ENCODE results near the gene PAQR8. TPM values are rescaled to one million over a fixed set of nuclear protein-coding genes. Genes with fewer than 3 reads are reported as not detected.

Gene PAQR8
- total and polyA plus RNA-seq, 4 donors = 0.43 to 3.3 (median 0.74) TPM

DNA sequence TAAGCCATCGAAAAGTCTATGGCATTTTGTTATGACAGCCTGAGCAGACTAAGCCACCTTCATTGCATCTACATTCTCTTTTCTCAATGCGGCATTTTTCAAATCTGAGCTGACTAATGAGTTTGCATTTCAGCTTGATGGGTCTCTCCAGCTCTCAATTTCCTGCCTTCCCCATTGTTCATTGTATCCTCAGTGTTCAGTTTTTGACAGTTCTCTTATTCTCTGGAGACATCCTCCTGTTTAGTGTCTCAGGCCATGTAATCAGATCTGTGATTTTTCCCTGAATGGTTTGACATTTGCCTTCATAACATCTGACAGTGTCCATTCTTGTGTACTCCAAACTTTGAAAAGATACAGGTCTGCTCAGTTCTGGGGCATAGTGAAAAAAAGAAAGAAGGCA lies 49.5 kb upstream of the PAQR8 start (continued):
- TF ChIP-seq, protein P1, sequence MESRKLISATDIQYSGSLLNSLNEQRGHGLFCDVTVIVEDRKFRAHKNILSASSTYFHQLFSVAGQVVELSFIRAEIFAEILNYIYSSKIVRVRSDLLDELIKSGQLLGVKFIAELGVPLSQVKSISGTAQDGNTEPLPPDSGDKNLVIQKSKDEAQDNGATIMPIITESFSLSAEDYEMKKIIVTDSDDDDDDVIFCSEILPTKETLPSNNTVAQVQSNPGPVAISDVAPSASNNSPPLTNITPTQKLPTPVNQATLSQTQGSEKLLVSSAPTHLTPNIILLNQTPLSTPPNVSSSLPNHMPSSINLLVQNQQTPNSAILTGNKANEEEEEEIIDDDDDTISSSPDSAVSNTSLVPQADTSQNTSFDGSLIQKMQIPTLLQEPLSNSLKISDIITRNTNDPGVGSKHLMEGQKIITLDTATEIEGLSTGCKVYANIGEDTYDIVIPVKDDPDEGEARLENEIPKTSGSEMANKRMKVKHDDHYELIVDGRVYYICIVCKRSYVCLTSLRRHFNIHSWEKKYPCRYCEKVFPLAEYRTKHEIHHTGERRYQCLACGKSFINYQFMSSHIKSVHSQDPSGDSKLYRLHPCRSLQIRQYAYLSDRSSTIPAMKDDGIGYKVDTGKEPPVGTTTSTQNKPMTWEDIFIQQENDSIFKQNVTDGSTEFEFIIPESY (IDR thresholded peaks at IDR 0.05) = no peak
- TF ChIP-seq YY1 (IDR thresholded peaks at IDR 0.05) (no peak), SP1 (IDR thresholded peaks at IDR 0.05) (no peak), EGR1 (IDR thresholded peaks at IDR 0.05; ENCODE audit: low read depth in 2 of 2) (no peak), RAD21 (IDR thresholded peaks at IDR 0.05) (no peak), HNF4A (conservative IDR thresholded peaks at IDR 0.05) (no peak), FOXA1 (IDR thresholded peaks at IDR 0.05) (no peak)

DNA sequence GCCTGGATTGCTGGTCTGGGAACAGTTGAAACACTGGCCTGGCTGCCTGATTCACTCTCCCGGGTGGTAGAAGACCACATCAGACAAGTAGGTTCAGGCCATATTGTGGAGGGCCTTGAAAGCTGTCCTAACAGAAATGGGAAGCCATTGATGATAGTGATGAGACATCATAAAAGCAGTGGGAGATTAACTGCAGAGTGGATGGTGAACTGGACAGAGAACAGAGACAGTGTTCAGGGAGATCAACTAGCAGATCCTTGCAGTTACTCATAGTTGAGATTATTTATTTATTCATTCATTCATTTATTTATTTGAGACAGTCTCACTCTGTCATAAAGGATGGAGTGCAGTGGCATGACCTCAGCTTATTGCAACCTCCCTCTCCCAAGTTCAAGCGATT lies 47.2 kb upstream of the PAQR8 start:
- H3K27me3 ChIP-seq (ENCODE audit: control insufficient read depth in 4 of 4, insufficient read depth in 4 of 4, low read length in 3 of 4) = no peaks in the 10 kb centered on the region
- DNase-seq (ENCODE audit: low spot score) = no peak
- no peak for TF ChIP-seq EGR1 (IDR thresholded peaks at IDR 0.05; ENCODE audit: low read depth in 2 of 2)
- TF ChIP-seq FOXA1 (IDR thresholded peaks at IDR 0.05) = no peak
- no peak for TF ChIP-seq NR2F2 (IDR thresholded peaks at IDR 0.05)
- TF ChIP-seq, protein P2, sequence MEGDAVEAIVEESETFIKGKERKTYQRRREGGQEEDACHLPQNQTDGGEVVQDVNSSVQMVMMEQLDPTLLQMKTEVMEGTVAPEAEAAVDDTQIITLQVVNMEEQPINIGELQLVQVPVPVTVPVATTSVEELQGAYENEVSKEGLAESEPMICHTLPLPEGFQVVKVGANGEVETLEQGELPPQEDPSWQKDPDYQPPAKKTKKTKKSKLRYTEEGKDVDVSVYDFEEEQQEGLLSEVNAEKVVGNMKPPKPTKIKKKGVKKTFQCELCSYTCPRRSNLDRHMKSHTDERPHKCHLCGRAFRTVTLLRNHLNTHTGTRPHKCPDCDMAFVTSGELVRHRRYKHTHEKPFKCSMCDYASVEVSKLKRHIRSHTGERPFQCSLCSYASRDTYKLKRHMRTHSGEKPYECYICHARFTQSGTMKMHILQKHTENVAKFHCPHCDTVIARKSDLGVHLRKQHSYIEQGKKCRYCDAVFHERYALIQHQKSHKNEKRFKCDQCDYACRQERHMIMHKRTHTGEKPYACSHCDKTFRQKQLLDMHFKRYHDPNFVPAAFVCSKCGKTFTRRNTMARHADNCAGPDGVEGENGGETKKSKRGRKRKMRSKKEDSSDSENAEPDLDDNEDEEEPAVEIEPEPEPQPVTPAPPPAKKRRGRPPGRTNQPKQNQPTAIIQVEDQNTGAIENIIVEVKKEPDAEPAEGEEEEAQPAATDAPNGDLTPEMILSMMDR (IDR thresholded peaks at IDR 0.05; ENCODE audit: low read depth, low read length, missing input control) = no peak
- TF ChIP-seq RXRA (IDR thresholded peaks at IDR 0.05) = no peak
- TF ChIP-seq RAD21 (IDR thresholded peaks at IDR 0.05) = no peak
- TF ChIP-seq SP1 (IDR thresholded peaks at IDR 0.05) = no peak
- TF ChIP-seq, protein P3, sequence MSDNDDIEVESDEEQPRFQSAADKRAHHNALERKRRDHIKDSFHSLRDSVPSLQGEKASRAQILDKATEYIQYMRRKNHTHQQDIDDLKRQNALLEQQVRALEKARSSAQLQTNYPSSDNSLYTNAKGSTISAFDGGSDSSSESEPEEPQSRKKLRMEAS (IDR thresholded peaks at IDR 0.05) = no peak
- TF ChIP-seq TAF1 (conservative IDR thresholded peaks at IDR 0.05) = no peak
- TF ChIP-seq YY1 (IDR thresholded peaks at IDR 0.05) = no peak
- no peak for TF ChIP-seq JUND (IDR thresholded peaks at IDR 0.05)
- no peak for TF ChIP-seq HNF4A (conservative IDR thresholded peaks at IDR 0.05)
- TF ChIP-seq, protein P1 (IDR thresholded peaks at IDR 0.05) = no peak
- no peak for TF ChIP-seq HNF4G (IDR thresholded peaks at IDR 0.05)
- TF ChIP-seq, protein P4, sequence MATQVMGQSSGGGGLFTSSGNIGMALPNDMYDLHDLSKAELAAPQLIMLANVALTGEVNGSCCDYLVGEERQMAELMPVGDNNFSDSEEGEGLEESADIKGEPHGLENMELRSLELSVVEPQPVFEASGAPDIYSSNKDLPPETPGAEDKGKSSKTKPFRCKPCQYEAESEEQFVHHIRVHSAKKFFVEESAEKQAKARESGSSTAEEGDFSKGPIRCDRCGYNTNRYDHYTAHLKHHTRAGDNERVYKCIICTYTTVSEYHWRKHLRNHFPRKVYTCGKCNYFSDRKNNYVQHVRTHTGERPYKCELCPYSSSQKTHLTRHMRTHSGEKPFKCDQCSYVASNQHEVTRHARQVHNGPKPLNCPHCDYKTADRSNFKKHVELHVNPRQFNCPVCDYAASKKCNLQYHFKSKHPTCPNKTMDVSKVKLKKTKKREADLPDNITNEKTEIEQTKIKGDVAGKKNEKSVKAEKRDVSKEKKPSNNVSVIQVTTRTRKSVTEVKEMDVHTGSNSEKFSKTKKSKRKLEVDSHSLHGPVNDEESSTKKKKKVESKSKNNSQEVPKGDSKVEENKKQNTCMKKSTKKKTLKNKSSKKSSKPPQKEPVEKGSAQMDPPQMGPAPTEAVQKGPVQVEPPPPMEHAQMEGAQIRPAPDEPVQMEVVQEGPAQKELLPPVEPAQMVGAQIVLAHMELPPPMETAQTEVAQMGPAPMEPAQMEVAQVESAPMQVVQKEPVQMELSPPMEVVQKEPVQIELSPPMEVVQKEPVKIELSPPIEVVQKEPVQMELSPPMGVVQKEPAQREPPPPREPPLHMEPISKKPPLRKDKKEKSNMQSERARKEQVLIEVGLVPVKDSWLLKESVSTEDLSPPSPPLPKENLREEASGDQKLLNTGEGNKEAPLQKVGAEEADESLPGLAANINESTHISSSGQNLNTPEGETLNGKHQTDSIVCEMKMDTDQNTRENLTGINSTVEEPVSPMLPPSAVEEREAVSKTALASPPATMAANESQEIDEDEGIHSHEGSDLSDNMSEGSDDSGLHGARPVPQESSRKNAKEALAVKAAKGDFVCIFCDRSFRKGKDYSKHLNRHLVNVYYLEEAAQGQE (IDR thresholded peaks at IDR 0.05) = no peak
- no peak for TF ChIP-seq FOXA2 (IDR thresholded peaks at IDR 0.05)
- TF ChIP-seq GABPA (IDR thresholded peaks at IDR 0.05 in 1 of 2, conservative IDR thresholded peaks at IDR 0.05 in 1 of 2) = no peak
- WGBS = 95% methylated on average over 2 of the region's 2 CpGs
- no peaks in the 10 kb centered on the region for H3K9me3 ChIP-seq (ENCODE audit: control insufficient read depth in 4 of 4, low read length in 3 of 4)
- H3K9ac ChIP-seq (ENCODE audit: low read depth in 1 of 2, low read length in 2 of 2) = no peak overlapping the region
- H3K4me3 ChIP-seq (ENCODE audit: low read depth in 1 of 3, low read length in 3 of 3) = no peak overlapping the region
- no peaks in the 10 kb centered on the region for H3K36me3 ChIP-seq (ENCODE audit: control insufficient read depth in 4 of 4, insufficient read depth in 3 of 4, low read depth in 1 of 4, low read length in 3 of 4)
- H3K4me1 ChIP-seq (ENCODE audit: control insufficient read depth in 4 of 4, insufficient read depth in 4 of 4, low read length in 3 of 4) = no peaks in the 10 kb centered on the region
- H3K27ac ChIP-seq (ENCODE audit: low read depth in 1 of 2, low read length in 2 of 2) = no peak overlapping the region

All from liver (tissue), 9 donors.